Left lobe of liver (tissue), 2 donors: ENCODE data around the gene ITPKA. TPM values are rescaled to one million over a fixed set of nuclear protein-coding genes. Genes with fewer than 3 reads are reported as not detected.
A peak's percentile ranks its signal among the peaks of the same experiment; 100 is the strongest.

Experiments
- ATAC-seq: fragments of 200-7000 bp; cut with Tn5 transposase; one replicate; pipeline ENCODE4 v1.9.1; 2020; ENCODE audit warnings: mild to moderate bottlenecking, moderate library complexity
- DNase-seq: peaks from one replicate; pipeline ENCODE4 v3.0.0-alpha.2; 2020; ENCODE audit warnings: low spot score
- total RNA-seq: library from RNA; stranded (reverse); gene quantifications from one replicate; pipeline ENCODE4 v1.2.1, GENCODE V29; 2021
- donor health status: DM: no; HTN: no; CAD: no; lungs with moderate emphysema.
- donor health status: DM: no; HTN: yes; CAD: no.

ITPKA gene
- total RNA-seq, 1 donor from 2014 or later: 0.91 TPM

- ATAC-seq (no peak), DNase-seq (no peak)
These were observed 4.0 kb upstream of the ITPKA start for GRCh38 chr15:41489641-41490040.

- no peak for ATAC-seq
These were observed 3.3 kb upstream of the ITPKA start for GRCh38 chr15:41490355-41490754.

GRCh38 chr15:41491889-41492288, 1.8 kb upstream of the ITPKA start:
- DNase-seq (no peak), ATAC-seq (no peak)

More at GRCh38 chr15:41490355-41490754, 3.3 kb upstream of the ITPKA start:
- DNase-seq: no peak

GRCh38 chr15:41492597-41493204, 973 bp upstream of the ITPKA start:
- ATAC-seq (no peak), DNase-seq (no peak)

GRCh38 chr15:41493902-41494189, 172 bp downstream of the ITPKA start:
- ATAC-seq: no peak
- DNase-seq: no peak

DNA sequence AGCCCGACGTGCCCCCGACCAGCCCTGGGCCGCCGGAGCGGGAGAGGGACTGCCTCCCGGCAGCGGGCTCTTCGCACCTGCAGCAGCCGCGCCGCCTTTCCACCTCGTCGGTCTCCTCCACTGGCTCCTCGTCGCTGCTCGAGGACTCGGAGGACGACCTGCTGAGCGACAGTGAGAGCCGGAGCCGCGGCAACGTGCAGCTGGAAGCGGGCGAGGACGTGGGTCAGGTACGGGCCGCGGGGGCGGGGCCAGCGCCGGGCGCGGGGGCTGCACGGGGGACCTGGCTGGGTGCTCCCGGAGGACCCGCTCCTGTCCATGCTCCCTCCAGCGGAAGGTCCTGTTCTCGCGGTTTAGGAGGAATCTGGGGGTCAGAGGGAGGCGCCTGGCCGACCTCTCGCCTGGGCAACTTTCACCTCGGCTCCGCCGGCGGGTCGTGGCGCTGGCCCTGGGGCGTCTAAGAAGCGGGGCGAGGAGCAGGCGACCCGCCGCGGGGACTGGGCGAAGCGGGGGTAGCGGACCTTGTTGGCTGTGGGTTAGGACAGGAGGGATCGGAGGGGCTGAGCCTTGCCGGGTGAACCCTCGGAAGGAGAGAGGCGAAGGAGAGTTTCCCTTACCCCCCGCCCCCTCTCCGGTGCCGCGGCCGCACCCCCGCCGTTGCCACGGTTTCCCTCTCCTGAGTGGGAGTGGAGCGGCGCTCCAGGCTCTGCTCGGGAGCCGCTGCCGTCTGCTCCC, 682 bp downstream of the ITPKA start:
- no peak for DNase-seq
- ATAC-seq: peak; percentile 1

GRCh38 chr15:41494922-41495735, 1.5 kb downstream of the ITPKA start:
- ATAC-seq (peak; percentile 21), DNase-seq (no peak)

GRCh38 chr15:41495736-41496599, 2.3 kb downstream of the ITPKA start:
- DNase-seq (peak; percentile 85), ATAC-seq (peak; percentile 82)

DNA sequence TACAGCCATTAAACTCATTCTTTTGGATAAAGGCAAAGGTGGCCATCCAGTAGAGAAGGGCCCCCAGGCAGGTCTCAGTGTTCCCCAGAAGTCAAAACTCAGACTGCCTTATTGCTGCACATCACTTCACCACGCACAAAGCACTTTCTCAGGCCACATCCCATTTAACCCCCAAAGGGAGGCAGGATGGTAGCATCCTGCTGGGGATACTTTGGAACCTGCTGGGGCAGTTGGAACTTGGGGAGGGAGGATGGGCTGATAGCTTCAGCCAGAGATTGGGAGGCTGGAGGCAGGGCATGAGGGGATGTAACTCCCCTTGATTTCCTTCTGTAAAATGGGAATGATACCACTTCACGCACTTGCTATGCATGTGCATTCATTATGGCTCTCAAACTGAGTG, 5.0 kb downstream of the ITPKA start:
- no peak for DNase-seq

GRCh38 chr15:41499109-41499851, 5.6 kb downstream of the ITPKA start:
- ATAC-seq (no peak), DNase-seq (no peak)

More for the DNA sequence above, 5.0 kb downstream of the ITPKA start:
- no peak for ATAC-seq

DNA sequence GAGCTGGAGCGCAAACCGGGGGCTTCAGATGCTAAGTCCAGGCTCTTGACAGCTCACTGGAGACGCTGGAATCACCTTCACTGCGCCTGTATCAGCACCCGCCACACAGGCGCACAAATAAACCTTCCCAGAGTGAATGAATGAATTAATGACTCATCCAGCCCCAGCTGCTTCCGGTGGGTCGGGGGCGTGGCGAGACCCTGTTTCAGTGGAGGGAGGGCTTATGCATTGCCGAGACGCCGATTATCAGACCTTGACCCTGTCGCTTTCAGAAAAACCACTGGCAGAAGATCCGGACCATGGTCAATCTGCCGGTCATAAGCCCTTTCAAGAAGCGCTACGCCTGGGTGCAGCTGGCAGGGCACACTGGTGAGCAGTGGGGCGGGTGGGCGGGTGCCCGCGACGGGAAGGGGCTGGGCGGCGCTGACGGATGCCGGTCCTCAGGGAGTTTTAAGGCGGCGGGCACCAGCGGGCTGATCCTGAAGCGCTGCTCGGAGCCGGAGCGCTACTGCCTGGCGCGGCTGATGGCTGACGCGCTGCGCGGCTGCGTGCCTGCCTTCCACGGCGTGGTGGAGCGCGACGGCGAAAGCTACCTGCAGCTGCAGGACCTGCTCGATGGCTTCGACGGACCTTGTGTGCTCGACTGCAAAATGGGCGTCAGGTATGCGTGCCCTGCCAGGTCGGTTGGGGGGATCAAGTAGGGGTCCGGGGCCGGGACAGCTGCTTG, 7.7 kb downstream of the ITPKA start:
- no peak for ATAC-seq
- no peak for DNase-seq

DNA sequence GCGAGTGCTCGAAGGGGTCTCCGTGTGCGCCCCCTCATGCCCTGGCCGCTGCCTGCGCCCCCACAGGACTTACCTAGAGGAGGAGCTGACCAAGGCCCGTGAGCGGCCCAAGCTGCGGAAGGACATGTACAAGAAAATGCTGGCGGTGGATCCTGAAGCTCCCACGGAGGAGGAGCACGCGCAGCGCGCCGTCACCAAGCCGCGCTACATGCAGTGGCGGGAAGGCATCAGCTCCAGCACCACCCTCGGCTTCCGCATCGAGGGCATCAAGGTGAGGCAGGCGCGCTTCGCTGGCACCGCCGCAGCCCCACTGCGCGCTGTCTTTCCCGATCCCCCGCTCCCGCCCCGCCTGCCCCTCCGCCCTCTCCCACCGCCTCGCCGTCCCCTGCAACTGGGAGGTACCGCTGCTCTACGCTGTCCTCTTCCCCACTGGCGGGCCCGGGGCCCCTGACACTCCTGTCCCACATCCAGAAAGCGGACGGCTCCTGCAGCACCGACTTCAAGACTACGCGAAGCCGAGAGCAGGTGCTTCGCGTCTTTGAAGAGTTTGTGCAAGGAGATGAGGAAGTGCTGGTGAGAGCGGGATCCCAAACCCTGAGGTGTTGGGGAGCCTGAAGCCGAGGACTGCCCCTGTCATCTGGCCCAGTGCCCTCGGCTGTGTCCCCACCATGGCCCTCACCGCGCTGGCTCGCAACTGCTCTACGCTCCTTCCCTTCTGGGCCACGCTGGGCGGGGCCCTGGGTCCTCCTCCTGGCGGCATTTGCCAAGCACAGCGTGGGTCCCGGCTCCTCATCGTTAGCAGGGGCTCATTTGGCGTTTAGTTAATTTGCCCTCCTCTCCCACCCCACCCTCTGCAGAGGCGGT, 8.5 kb downstream of the ITPKA start:
- ATAC-seq: no peak

DNA sequence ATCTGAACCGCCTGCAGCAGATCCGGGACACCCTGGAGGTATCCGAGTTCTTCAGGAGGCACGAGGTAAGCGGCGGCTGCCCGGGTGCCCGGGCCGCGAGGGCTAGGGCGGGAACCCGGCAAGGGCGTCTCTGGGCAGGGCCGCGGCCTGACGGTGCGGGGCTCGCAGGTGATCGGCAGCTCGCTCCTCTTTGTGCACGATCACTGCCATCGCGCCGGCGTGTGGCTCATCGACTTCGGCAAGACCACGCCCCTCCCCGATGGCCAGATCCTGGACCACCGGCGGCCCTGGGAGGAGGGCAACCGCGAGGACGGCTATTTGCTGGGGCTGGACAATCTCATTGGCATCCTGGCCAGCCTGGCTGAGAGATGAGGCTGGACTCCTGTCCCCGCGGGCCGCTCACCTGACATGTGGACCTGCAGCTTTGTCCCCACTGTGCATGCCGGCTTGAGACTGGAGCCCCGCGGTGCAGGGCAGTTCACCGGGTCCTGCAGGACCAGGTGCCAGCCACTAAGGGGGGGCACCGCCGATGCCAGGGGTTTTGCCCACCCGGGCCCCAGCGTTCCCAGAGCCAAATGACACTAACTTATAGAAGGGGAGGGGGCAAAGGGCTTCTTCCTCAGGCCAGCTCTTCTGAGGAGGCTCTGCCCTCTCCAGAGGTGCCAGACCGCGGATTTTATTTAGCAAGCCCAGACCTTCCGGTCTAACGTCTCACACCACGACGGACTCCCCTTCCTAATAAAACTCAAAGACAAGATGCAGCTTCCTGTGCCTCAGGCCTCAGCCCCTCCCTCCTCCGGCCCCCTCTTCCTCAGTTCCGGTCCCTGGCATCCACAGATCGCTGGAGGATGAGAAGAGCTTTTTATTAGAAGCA, 9.4 kb downstream of the ITPKA start:
- DNase-seq (no peak), ATAC-seq (no peak)

More for the DNA sequence above, 8.5 kb downstream of the ITPKA start:
- no peak for DNase-seq

DNA sequence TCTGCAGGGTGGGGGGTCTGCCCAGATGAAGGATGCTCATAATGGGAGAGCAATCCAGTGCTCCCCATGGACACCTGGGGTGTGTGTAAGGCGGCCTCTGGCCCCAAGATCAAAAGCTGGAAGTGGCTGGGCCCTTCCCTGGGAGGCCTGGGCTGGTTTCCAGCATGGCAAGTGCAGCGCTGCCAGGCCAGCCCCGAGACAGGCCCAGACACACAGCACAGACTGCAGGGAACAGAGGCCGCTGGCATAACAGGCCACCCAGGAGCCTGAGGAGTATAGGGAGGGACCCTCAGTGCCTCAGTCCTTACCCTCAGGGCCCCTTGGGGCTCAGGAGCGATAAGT, 10.0 kb downstream of the ITPKA start:
- ATAC-seq (no peak), DNase-seq (no peak)

DNA sequence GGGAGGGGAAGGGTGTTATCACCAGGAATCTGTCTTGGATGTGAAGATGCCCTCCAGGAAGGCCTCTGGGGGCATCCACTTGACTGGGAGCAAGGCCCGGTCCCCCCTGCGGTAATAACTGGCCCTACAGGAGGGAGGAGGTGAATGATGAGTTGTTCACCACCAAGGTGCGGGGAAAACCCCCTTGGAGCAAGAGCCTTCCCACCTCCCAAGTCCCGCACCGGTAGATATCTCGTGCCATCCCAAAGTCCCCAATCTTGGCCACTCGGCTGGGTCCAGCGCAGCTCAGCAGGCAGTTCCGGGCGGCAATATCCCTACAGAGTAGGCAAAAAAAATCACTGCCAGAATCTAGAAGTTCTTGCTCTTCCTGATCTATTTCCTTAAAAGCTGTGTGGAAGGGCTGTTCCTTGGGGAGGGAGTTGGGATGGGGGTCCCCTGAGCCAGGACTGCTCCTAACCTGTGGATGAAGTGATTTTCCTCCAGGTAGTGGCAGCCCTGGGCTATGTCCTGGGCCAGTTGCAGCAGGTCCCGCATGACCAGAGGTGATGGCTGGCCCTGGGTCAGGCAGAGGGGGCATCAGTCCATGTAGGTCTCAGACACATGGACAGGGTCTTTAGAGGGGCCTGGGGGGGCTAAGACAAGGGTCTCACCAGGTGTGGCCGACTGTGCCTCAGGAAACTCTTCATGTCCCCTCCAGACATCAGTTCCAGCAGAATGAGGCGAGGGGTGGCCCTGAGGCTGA, 11.2 kb downstream of the ITPKA start:
- ATAC-seq (no peak), DNase-seq (no peak)

DNA sequence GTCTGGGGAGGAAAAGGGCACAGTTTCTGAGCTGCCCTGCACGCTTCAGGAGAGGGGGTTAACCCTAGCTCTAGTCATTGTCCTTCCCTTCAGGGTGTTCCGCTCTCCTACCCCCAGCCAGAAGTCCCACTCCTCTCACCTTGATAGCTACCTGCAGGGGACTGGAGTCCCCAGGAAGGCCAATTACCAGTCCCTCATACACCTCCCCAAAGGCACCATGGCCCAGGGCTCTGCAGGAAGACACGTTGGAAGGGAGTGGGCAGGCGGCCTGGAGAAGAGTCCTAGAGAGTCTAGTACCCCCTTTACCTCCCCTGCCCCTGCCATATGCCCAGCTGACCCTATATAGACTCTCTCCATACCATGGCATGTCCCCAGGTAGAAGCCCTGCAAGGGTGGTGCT, 12.1 kb downstream of the ITPKA start:
- ATAC-seq (no peak), DNase-seq (no peak)

DNA sequence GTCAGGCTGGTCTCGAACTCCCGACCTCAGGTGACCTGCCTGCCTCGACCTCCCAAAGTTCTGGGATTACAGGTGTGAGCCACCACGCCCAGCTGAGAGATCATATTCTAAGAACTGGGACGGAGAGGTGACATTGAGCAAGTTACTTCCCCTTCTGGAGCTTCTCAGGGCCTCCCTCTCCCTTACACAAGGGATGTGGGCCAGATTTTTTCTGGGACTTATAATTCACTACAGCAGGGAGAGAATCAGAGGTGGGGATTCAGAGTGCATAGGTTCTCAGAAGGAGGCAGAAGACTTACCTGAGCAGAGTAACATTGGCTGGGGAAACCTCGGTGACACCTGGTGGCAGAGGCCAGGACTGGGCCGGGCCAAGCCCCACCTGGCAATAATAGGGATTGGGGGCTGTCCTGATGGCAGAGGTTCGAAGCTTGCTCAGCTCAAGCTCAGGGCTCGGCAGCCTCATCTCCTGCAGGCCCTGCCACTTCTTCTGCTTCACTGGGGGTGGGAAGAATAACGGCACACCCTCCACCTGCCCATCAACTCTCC, 13.2 kb downstream of the ITPKA start:
- ATAC-seq (no peak), DNase-seq (no peak)
